A549 (cell line): Measurements from ENCODE around the gene CD7. TPM values are rescaled to one million over a fixed set of nuclear protein-coding genes. Genes with fewer than 3 reads are reported as not detected.

Source experiments
- ATAC-seq, 2 experiments: fragments of 200-7000 bp in 1 of 2; fragments of >200 bp in 1 of 2; cut with Nextera tagmentation in 1 of 2; cut with Tn5 transposase in 1 of 2; 3 replicates each; pipeline versions ENCODE4 v1.8.0 to v1.9.1; 2018 to 2020; ENCODE audit warnings: mild to moderate bottlenecking in 1 of 2, moderate library complexity in 1 of 2
- CTCF ChIA-PET: fragments of 300-600 bp; sonication (Branson Sonifier 250); formaldehyde crosslinking; extraction: SDS; loops from one replicate; lab custom pipeline; 2021; ENCODE audit warnings: antibody characterized with exemption, inconsistent platforms; lab: Yijun Ruan, JAX
- POLR2A ChIA-PET: fragments of 350-600 bp; formaldehyde crosslinking; extraction: SDS; loops from one replicate; lab custom pipeline; 2021; ENCODE audit warnings: antibody characterized with exemption, inconsistent platforms; lab: Yijun Ruan, JAX
- DNase-seq, 2 experiments: peaks; one replicate each; pipeline versions ENCODE4 v3.0.0 to v3.0.0-alpha.2; 2011 to 2016; ENCODE audit warnings: low read depth in 1 of 2, low spot score in 1 of 2
- FAIRE-seq: peaks from 2 replicates; lab custom pipeline; 2011; peaks lifted over from hg19 to GRCh38; lab: Jason Lieb, UNC
- H3K27ac ChIP-seq, 2 experiments: fragments of >200 bp; sonication (Bioruptor Twin); formaldehyde crosslinking; 3 replicates each; pipeline ENCODE4 v1.5.1; 2016 to 2017
- H3K4me1 ChIP-seq: fragments of >200 bp; sonication (Bioruptor Twin); formaldehyde crosslinking; 3 replicates; pipeline ENCODE4 v1.6.1; 2016
- H3K4me2 ChIP-seq: fragments of >200 bp; sonication (Bioruptor Twin); formaldehyde crosslinking; 3 replicates; pipeline ENCODE4 v1.6.1; 2016
- H3K4me3 ChIP-seq: fragments of >200 bp; sonication (Bioruptor Twin); formaldehyde crosslinking; 3 replicates; pipeline ENCODE4 v1.5.1; 2016
- H3K9me3 ChIP-seq: fragments of >200 bp; sonication (Bioruptor Twin); formaldehyde crosslinking; 3 replicates; pipeline ENCODE4 v1.6.1; 2016
- ATOH8 ChIP-seq: fragments of 250-450 bp; sonication (Bioruptor Pico); IDR thresholded peaks from 2 replicates; pipeline ENCODE4 v1.5.0; 2020; ENCODE audit warnings: low read depth, mild to moderate bottlenecking, moderate library complexity
- BHLHE40 ChIP-seq: IDR thresholded peaks from 2 replicates; pipeline ENCODE4 v1.6.1; 2012; ENCODE audit warnings: low read depth, low read length, inconsistent platforms
- CBX2 ChIP-seq: fragments of 200-600 bp; sonication (generic); IDR thresholded peaks from 2 replicates; pipeline ENCODE4 v1.6.1; 2016; ENCODE audit warnings: low read depth, mild to moderate bottlenecking, borderline replicate concordance
- EHF ChIP-seq: fragments of 250-450 bp; sonication (Bioruptor Pico); IDR thresholded peaks from 2 replicates; pipeline ENCODE4 v1.5.0; 2020; ENCODE audit warnings: mild to moderate bottlenecking
- ELK1 ChIP-seq: fragments of 150-350 bp; IDR thresholded peaks from 2 replicates; pipeline ENCODE4 v1.6.1; 2014; ENCODE audit warnings: low read depth, mild to moderate bottlenecking, low read length
- FOSB ChIP-seq: fragments of 250-450 bp; sonication (Bioruptor Pico); IDR thresholded peaks from 2 replicates; pipeline ENCODE4 v1.5.0; 2020; ENCODE audit warnings: mild to moderate bottlenecking, moderate library complexity
- HES2 ChIP-seq: fragments of >200 bp; sonication (Bioruptor Twin); formaldehyde crosslinking; IDR thresholded peaks from 2 replicates; pipeline ENCODE4 v1.6.1; 2016
- HOXB5 ChIP-seq: fragments of 250-450 bp; sonication (Bioruptor Pico); IDR thresholded peaks from 2 replicates; pipeline ENCODE4 v1.5.0; 2020; ENCODE audit warnings: mild to moderate bottlenecking, moderate library complexity
- KDM1A ChIP-seq: fragments of 200-600 bp; sonication (generic); IDR thresholded peaks from 2 replicates; pipeline ENCODE4 v1.6.1; 2016; ENCODE audit warnings: low read depth, mild to moderate bottlenecking
- KDM5A ChIP-seq: fragments of 200-600 bp; sonication (generic); IDR thresholded peaks from 2 replicates; pipeline ENCODE4 v1.6.1; 2016; ENCODE audit warnings: antibody characterized with exemption, mild to moderate bottlenecking
- MAZ ChIP-seq: fragments of 150-350 bp; IDR thresholded peaks from 2 replicates; pipeline ENCODE4 v1.6.1; 2014; ENCODE audit warnings: antibody characterized with exemption, low read depth, low read length, borderline replicate concordance
- POLR2A ChIP-seq: IDR thresholded peaks from 2 replicates; pipeline ENCODE4 v1.6.1; 2012; ENCODE audit warnings: mild to moderate bottlenecking, low read length
- WGBS: methylation state at CpG from one replicate; pipeline ENCODE4 v1.1.6; 2017; ENCODE audit errors: missing lambda C conversion rate; 5-methylcytosine and 5-hydroxymethylcytosine counted together
- polyA plus RNA-seq, 4 experiments: library from polyadenylated mRNA; depleted of rRNA in 3 of 4; stranded (reverse); fragments of >200 nt; fragmentation: RNase III in 1 of 4; extraction: RNeasy Plus Mini Kit Qiagen cat#74134 plus additional on column Dnase treatment in 1 of 4; gene quantifications; 2 replicates in 3 of 4; 3 replicates in 1 of 4; pipeline ENCODE4 v1.2.3, GENCODE V29; 2011 to 2017

The CD7 gene
- polyA plus RNA-seq, 2 of the 4 experiments (the other 2 are of a cell fraction), result not detected

GRCh38 chr17:82305727-82306300 lies 11.6 kb downstream of the CD7 start:
- CTCF ChIA-PET, result interaction anchor here (0.6 to 21.2 kb wide), 5 partner anchors 21 to 75 kb away, joined by 3 to 343 read pairs (median 18); partner anchors contain the start of gene SECTM1
- ATAC-seq, result no peak
- H3K4me3 ChIP-seq, result no peak overlapping the region
- no peaks in the 10 kb centered on the region for H3K9me3 ChIP-seq
- H3K4me1 ChIP-seq, result peaks cover 18% of the 10 kb centered on the region
- POLR2A ChIA-PET, result interaction anchor here (1.0 kb wide), 1 partner anchor 13 kb away, joined by 3 read pairs; no protein-coding TSS in a partner anchor
- no peak for DNase-seq
- no peak overlapping the region for H3K4me2 ChIP-seq
- TF ChIP-seq ATOH8 (CRISPR knock-in tag), result no peak
- no peak for TF ChIP-seq KDM5A
- no peak for FAIRE-seq
- peak overlapping the region in 1 of 2 experiments; percentile 31; a peak in 1 of 6 replicates for H3K27ac ChIP-seq
- WGBS, result 86% methylated on average over 20 of the region's 20 CpGs

GRCh38 chr17:82304826-82305726 lies 12.3 kb downstream of the CD7 start:
- Histone ChIP-seq H3K4me3 (no peak overlapping the region), H3K9me3 (no peaks in the 10 kb centered on the region), H3K4me2 (no peak overlapping the region), H3K4me1 (peaks cover 24% of the 10 kb centered on the region), H3K27ac (peak overlapping the region in 1 of 2 experiments; percentile 31; a peak in 1 of 6 replicates)
- FAIRE-seq (no peak), DNase-seq (no peak), ATAC-seq (no peak)
- ChIA-PET CTCF (interaction anchor here (0.6 to 21.2 kb wide), 10 partner anchors 9 to 109 kb away, joined by 3 to 343 read pairs (median 8); partner anchors contain the start of genes CD7 and SECTM1), POLR2A (interaction anchor here (1.0 kb wide), 1 partner anchor 12 kb away, joined by 3 read pairs; no protein-coding TSS in a partner anchor)
- TF ChIP-seq POLR2A, result no peak
- no peak for TF ChIP-seq ELK1
- no peak for TF ChIP-seq BHLHE40
- no peak for TF ChIP-seq FOSB (CRISPR knock-in tag)
- no peak for TF ChIP-seq CBX2
- no peak for TF ChIP-seq EHF (CRISPR knock-in tag)
- no peak for TF ChIP-seq HOXB5 (CRISPR knock-in tag)
- TF ChIP-seq HES2, result no peak
- TF ChIP-seq MAZ, result no peak
- 86% methylated on average over 23 of the region's 23 CpGs for WGBS

- CTCF ChIA-PET, result interaction anchor here (0.6 to 21.2 kb wide), 11 partner anchors 10 to 740 kb away, joined by 3 to 343 read pairs (median 10); partner anchors contain the start of genes CD7 and SECTM1
- 86% methylated on average over 18 of the region's 26 CpGs for whole genome bisulfite sequencing
- POLR2A ChIA-PET, result interaction anchor here (2.2 kb wide), 1 partner anchor 12 kb away, joined by 9 read pairs; no protein-coding TSS in a partner anchor
- DNase-seq (no peak), FAIRE-seq (no peak), ATAC-seq (no peak)
- Histone ChIP-seq H3K27ac (peak overlapping the region; percentile 31 to 96; a peak in 4 of 6 replicates), H3K4me1 (peaks cover 30% of the 10 kb centered on the region), H3K9me3 (no peaks in the 10 kb centered on the region), H3K4me3 (no peak overlapping the region), H3K4me2 (no peak overlapping the region)
- no peak for TF ChIP-seq KDM1A
Observed at GRCh38 chr17:82303944-82304808, 13.2 kb downstream of the CD7 start.
